GM10847 (cell line): Measurements from ENCODE around the gene MGRN1.

ENCODE experiments used
- POLR2A ChIP-seq: IDR thresholded peaks from 2 replicates; pipeline ENCODE4 v1.6.1; 2011; ENCODE audit not compliant: insufficient read length; ENCODE audit errors: extremely low read depth

The MGRN1 gene

GRCh38 chr16:4612977-4613635 lies 11.5 kb upstream of the MGRN1 start:
- no peak for TF ChIP-seq POLR2A

GRCh38 chr16:4613636-4614570 lies 10.7 kb upstream of the MGRN1 start:
- no peak for TF ChIP-seq POLR2A

GRCh38 chr16:4614571-4615383 lies 9.8 kb upstream of the MGRN1 start, which contains the start of gene UBALD1:
TSS of gene UBALD1 (minus strand) at chr16:4614888. CDS start at chr16:4614797, 91 bp downstream.
- peak; percentile 71 for TF ChIP-seq POLR2A

GRCh38 chr16:4615384-4616046 lies 9.1 kb upstream of the MGRN1 start:
- no peak for TF ChIP-seq POLR2A

- peak; percentile 58 for TF ChIP-seq POLR2A
Measured at GRCh38 chr16:4616047-4616811, 8.4 kb upstream of the MGRN1 start.

- no peak for TF ChIP-seq POLR2A
Measured at GRCh38 chr16:4617880-4618279, 6.7 kb upstream of the MGRN1 start.

- no peak for TF ChIP-seq POLR2A
Measured at GRCh38 chr16:4618645-4619418, 5.8 kb upstream of the MGRN1 start.

- TF ChIP-seq POLR2A, result no peak
Measured at GRCh38 chr16:4623593-4623992, 1.0 kb upstream of the MGRN1 start.

- peak; percentile 83 for TF ChIP-seq POLR2A
Measured at GRCh38 chr16:4624827-4625559, 367 bp downstream of the MGRN1 start.

GRCh38 chr16:4625560-4626159 lies 1.0 kb downstream of the MGRN1 start:
- TF ChIP-seq POLR2A, result no peak

- no peak for TF ChIP-seq POLR2A
Measured at GRCh38 chr16:4626396-4626795, 1.8 kb downstream of the MGRN1 start.

- no peak for TF ChIP-seq POLR2A
Measured at GRCh38 chr16:4628283-4628682, 3.7 kb downstream of the MGRN1 start.
